ENCODE data around the gene ARHGAP28. TPM values are rescaled to one million over a fixed set of nuclear protein-coding genes. Genes with fewer than 3 reads are reported as not detected.
"Not testable (repeated sequence)": the region's sequence is repeated elsewhere in the genome, so short reads cannot be mapped to it uniquely, and the experiment has no call there.

The ARHGAP28 gene
- total RNA-seq, 1 experiment from 2014 or later = 9.2 TPM

- H3K79me2 ChIP-seq (ENCODE audit: insufficient read depth, low read length); H2BK5ac ChIP-seq (ENCODE audit: insufficient read length, low read length); H3K9me3 ChIP-seq (ENCODE audit: control insufficient read depth, low read depth, low read length); H2AFZ ChIP-seq (ENCODE audit: low read length); H2BK12ac ChIP-seq (ENCODE audit: insufficient read length, low read depth, low read length); H2BK120ac ChIP-seq (ENCODE audit: low read depth, low read length, poor library complexity, severe bottlenecking); H2AK5ac ChIP-seq (ENCODE audit: insufficient read length, low read length); H3K27ac ChIP-seq (ENCODE audit: insufficient read length, low read depth, low read length); H4K8ac ChIP-seq (replicated peaks; ENCODE audit: insufficient read length, low read depth, low read length); H3K4me1 Mint-ChIP-seq; H3K4me2 ChIP-seq (ENCODE audit: insufficient read depth, insufficient read length, low read length); H3K23ac ChIP-seq (ENCODE audit: insufficient read length, low read depth, low read length); H3K18ac ChIP-seq (ENCODE audit: insufficient read length, low read depth, low read length); H4K20me1 ChIP-seq (ENCODE audit: control insufficient read depth, insufficient read depth, insufficient read length); H3K23me2 ChIP-seq (ENCODE audit: insufficient read length, low read depth, low read length, poor library complexity, severe bottlenecking); H4K91ac ChIP-seq (ENCODE audit: insufficient read length, low read depth, low read length); H3K56ac ChIP-seq (ENCODE audit: insufficient read length, low read depth, low read length); H3K27me3 ChIP-seq (ENCODE audit: insufficient read depth, low read length); DNase-seq; H4K5ac ChIP-seq (ENCODE audit: insufficient read length, low read depth, low read length); H3T11ph ChIP-seq (ENCODE audit: low read length); H3K14ac ChIP-seq (ENCODE audit: insufficient read depth, low read length); H3K79me1 ChIP-seq (ENCODE audit: insufficient read depth, low read depth, low read length, poor library complexity, severe bottlenecking); H2BK20ac ChIP-seq (ENCODE audit: low read depth, low read length, poor library complexity, severe bottlenecking); H3K27me3 Mint-ChIP-seq (ENCODE audit: low read depth); H3K4me1 ChIP-seq (ENCODE audit: insufficient read depth, low read length); H3K27ac Mint-ChIP-seq; H3K9ac ChIP-seq (ENCODE audit: extremely low read depth, insufficient read length, low read length); H3K4me3 Mint-ChIP-seq; H2BK15ac ChIP-seq (ENCODE audit: low read depth, low read length); H3K4ac ChIP-seq (ENCODE audit: low read depth, low read length): not testable (repeated sequence)
- peaks cover 12 to 17% of the 10 kb centered on the region in 2 experiments; a peak in 4 of 5 replicates for H3K9me3 Mint-ChIP-seq
- WGBS (ENCODE audit: extremely low coverage, insufficient read length, low lambda C conversion rate) = no CpG with 5 or more reads among the region's 30 CpGs
- peaks cover 22 to 33% (median 28%) of the 10 kb centered on the region in 3 experiments for H3K36me3 Mint-ChIP-seq (ENCODE audit: insufficient read depth in 1 of 3, low read depth in 3 of 3)
These were observed 98.0 kb downstream of the ARHGAP28 start for GRCh38 chr18:6827566-6827965.
